ENCODE data around the gene SNRNP27. TPM values are rescaled to one million over a fixed set of nuclear protein-coding genes. Genes with fewer than 3 reads are reported as not detected.

SNRNP27 gene
- polyA plus RNA-seq, 2 of the 4 experiments (the other 2 are of a cell fraction), result 90.8 to 115 TPM

- peaks cover 19% of the 10 kb centered on the region for H3K4me1 ChIP-seq
- POLR2A ChIA-PET, result interaction anchor here (1.1 kb wide), 1 partner anchor 29 kb away, joined by 3 read pairs; no protein-coding TSS in a partner anchor
These were observed 50.2 kb downstream of the SNRNP27 start for GRCh38 chr2:69943843-69944525.

GRCh38 chr2:69944756-69945155 is 51.0 kb downstream of the SNRNP27 start:
- no peaks in the 10 kb centered on the region for H3K9me3 ChIP-seq
- FAIRE-seq (no peak), ATAC-seq (no peak), DNase-seq (ENCODE audit: low read depth in 1 of 2, low spot score in 1 of 2) (no peak)
- no peak overlapping the region for H3K4me2 ChIP-seq
- WGBS (ENCODE audit: missing lambda C conversion rate), result 90% methylated on average over 7 of the region's 7 CpGs
- no peak overlapping the region for H3K27ac ChIP-seq
- ChIA-PET POLR2A (interaction anchor here (1.1 kb wide), 1 partner anchor 30 kb away, joined by 3 read pairs; no protein-coding TSS in a partner anchor), CTCF (interaction anchor here (0.9 to 4.8 kb wide), 5 partner anchors 10 to 198 kb away, joined by 3 to 22 read pairs (median 13); partner anchors contain the start of gene MXD1)
- H3K4me3 ChIP-seq, result no peak overlapping the region
- TF ChIP-seq CTCF (IDR thresholded peaks at IDR 0.05) (no peak), FOSB (CRISPR knock-in tag; IDR thresholded peaks at IDR 0.05) (no peak), EHMT2 (IDR thresholded peaks at IDR 0.05; ENCODE audit: low read depth) (no peak), SREBF2 (IDR thresholded peaks at IDR 0.05) (no peak), ZSCAN20 (CRISPR knock-in tag; IDR thresholded peaks at IDR 0.05) (no peak), HOXA7 (CRISPR knock-in tag; IDR thresholded peaks at IDR 0.05) (no peak), TFCP2L1 (CRISPR knock-in tag; IDR thresholded peaks at IDR 0.05) (no peak), HDAC2 (IDR thresholded peaks at IDR 0.05) (no peak), CHD4 (IDR thresholded peaks at IDR 0.05; ENCODE audit: borderline replicate concordance) (no peak)
- peaks cover 19% of the 10 kb centered on the region for H3K4me1 ChIP-seq

More at GRCh38 chr2:69943843-69944525, 50.2 kb downstream of the SNRNP27 start:
- no peak overlapping the region for H3K4me2 ChIP-seq
- DNase-seq (ENCODE audit: low read depth in 1 of 2, low spot score in 1 of 2) (no peak), ATAC-seq (no peak), FAIRE-seq (no peak)
- CTCF ChIA-PET, result interaction anchor here (3.4 to 4.8 kb wide), 3 partner anchors 10 to 31 kb away, joined by 13 to 22 read pairs (median 18); partner anchors contain the start of gene MXD1
- H3K4me3 ChIP-seq, result no peak overlapping the region
- H3K27ac ChIP-seq, result no peak overlapping the region
- TF ChIP-seq CHD2 (IDR thresholded peaks at IDR 0.05; ENCODE audit: low read length, partially characterized antibody) (no peak), RFX5 (IDR thresholded peaks at IDR 0.05) (no peak), HOXB5 (CRISPR knock-in tag; IDR thresholded peaks at IDR 0.05) (no peak), HDAC2 (IDR thresholded peaks at IDR 0.05) (no peak), EP300 (IDR thresholded peaks at IDR 0.05) (no peak), EHF (CRISPR knock-in tag; IDR thresholded peaks at IDR 0.05) (no peak), CEBPB (IDR thresholded peaks at IDR 0.05) (no peak)
- TF ChIP-seq, protein P1, sequence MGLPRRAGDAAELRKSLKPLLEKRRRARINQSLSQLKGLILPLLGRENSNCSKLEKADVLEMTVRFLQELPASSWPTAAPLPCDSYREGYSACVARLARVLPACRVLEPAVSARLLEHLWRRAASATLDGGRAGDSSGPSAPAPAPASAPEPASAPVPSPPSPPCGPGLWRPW (IDR thresholded peaks at IDR 0.05), result no peak
- TF ChIP-seq, protein P2, sequence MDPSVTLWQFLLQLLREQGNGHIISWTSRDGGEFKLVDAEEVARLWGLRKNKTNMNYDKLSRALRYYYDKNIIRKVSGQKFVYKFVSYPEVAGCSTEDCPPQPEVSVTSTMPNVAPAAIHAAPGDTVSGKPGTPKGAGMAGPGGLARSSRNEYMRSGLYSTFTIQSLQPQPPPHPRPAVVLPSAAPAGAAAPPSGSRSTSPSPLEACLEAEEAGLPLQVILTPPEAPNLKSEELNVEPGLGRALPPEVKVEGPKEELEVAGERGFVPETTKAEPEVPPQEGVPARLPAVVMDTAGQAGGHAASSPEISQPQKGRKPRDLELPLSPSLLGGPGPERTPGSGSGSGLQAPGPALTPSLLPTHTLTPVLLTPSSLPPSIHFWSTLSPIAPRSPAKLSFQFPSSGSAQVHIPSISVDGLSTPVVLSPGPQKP (IDR thresholded peaks at IDR 0.05; ENCODE audit: low read depth, low read length), result no peak
- H3K9me3 ChIP-seq, result no peaks in the 10 kb centered on the region
- WGBS (ENCODE audit: missing lambda C conversion rate), result 88% methylated on average over 9 of the region's 9 CpGs

GRCh38 chr2:69945441-69945840 is 51.7 kb downstream of the SNRNP27 start:
- ATAC-seq (no peak), DNase-seq (ENCODE audit: low read depth in 1 of 2, low spot score in 1 of 2) (no peak), FAIRE-seq (no peak)
- Histone ChIP-seq H3K4me1 (peaks cover 19% of the 10 kb centered on the region), H3K4me2 (no peak overlapping the region), H3K9me3 (no peaks in the 10 kb centered on the region), H3K4me3 (no peak overlapping the region), H3K27ac (peak overlapping the region; percentile 49 to 69; a peak in 5 of 6 replicates)
- ChIA-PET CTCF (interaction anchor here (0.9 to 4.8 kb wide), 7 partner anchors 9 to 221 kb away, joined by 3 to 22 read pairs (median 5); partner anchors contain the start of gene MXD1), POLR2A (interaction anchor here (1.1 kb wide), 1 partner anchor 31 kb away, joined by 3 read pairs; no protein-coding TSS in a partner anchor)
- 90% methylated on average over 8 of the region's 8 CpGs for WGBS (ENCODE audit: missing lambda C conversion rate)
- TF ChIP-seq, protein P3, sequence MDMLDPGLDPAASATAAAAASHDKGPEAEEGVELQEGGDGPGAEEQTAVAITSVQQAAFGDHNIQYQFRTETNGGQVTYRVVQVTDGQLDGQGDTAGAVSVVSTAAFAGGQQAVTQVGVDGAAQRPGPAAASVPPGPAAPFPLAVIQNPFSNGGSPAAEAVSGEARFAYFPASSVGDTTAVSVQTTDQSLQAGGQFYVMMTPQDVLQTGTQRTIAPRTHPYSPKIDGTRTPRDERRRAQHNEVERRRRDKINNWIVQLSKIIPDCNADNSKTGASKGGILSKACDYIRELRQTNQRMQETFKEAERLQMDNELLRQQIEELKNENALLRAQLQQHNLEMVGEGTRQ (IDR thresholded peaks at IDR 0.05), result no peak
